Heart right ventricle (tissue), 16 donors: ENCODE measurements around the gene ZNF230. TPM values are rescaled to one million over a fixed set of nuclear protein-coding genes. Genes with fewer than 3 reads are reported as not detected.

Experiments
- ATAC-seq, 8 donors: fragments of 200-7000 bp; cut with Tn5 transposase; one replicate each; pipeline ENCODE4 v1.9.1; 2020; ENCODE audit warnings: mild to moderate bottlenecking in 8 of 8, moderate library complexity in 8 of 8, moderate number of reproducible peaks in 1 of 8
- DNase-seq, 2 donors: peaks; one replicate each; pipeline ENCODE4 v3.0.0-alpha.2; 2020
- H3K27ac ChIP-seq, 10 donors: fragments of 200-600 bp; sonication (generic) in 2 of 10; one replicate each; pipeline versions ENCODE4 v1.5.0 to v1.8.0; 2020 to 2022; ENCODE audit warnings: mild to moderate bottlenecking in 3 of 10
- H3K27me3 ChIP-seq, 7 donors: fragments of 200-600 bp; one replicate each; pipeline ENCODE4 v1.8.0; 2021 to 2022; ENCODE audit warnings: mild to moderate bottlenecking in 2 of 7
- H3K36me3 ChIP-seq, 9 donors: fragments of 200-600 bp; sonication (generic) in 1 of 9; one replicate each; pipeline versions ENCODE4 v1.5.0 to v1.8.0; 2020 to 2022; ENCODE audit warnings: mild to moderate bottlenecking in 2 of 9
- H3K4me1 ChIP-seq, 9 donors: fragments of 200-600 bp; sonication (generic) in 1 of 9; one replicate each; pipeline versions ENCODE4 v1.5.0 to v1.8.0; 2020 to 2022; ENCODE audit warnings: mild to moderate bottlenecking in 4 of 9
- H3K4me3 ChIP-seq, 10 donors: fragments of 200-600 bp; sonication (generic) in 2 of 10; one replicate each; pipeline versions ENCODE4 v1.5.0 to v1.8.0; 2020 to 2022; ENCODE audit warnings: mild to moderate bottlenecking in 7 of 10, moderate library complexity in 2 of 10
- H3K9me3 ChIP-seq, 11 donors: fragments of 200-600 bp in 10 of 11; sonication (generic) in 2 of 11; one replicate each; pipeline versions ENCODE4 v1.5.0 to v1.8.0; 2013 to 2022; ENCODE audit warnings: mild to moderate bottlenecking in 2 of 11, control low read depth in 1 of 11, moderate library complexity in 1 of 11
- WGBS, 2 donors: extraction: QIAGEN DNeasy Blood & Tissue Kit; methylation state at CpG; one replicate each; pipeline ENCODE4 v1.1.7; 2013; ENCODE audit warnings: inconsistent platforms in 1 of 2; 5-methylcytosine and 5-hydroxymethylcytosine counted together
- intact Hi-C, 10 donors: fragments of 100-400 bp; cut with DNase I; formaldehyde crosslinking; loops; one replicate each; pipeline versions ENCODE4 v1.11.1 to v1.14.2; 2022
- polyA plus RNA-seq, 2 donors: library from polyadenylated mRNA; stranded (reverse); fragments of 200-250 nt; gene quantifications; one replicate each; pipeline ENCODE4 v1.2.3, GENCODE V29; 2013
- total RNA-seq, 10 donors: library from RNA; stranded (reverse); fragmentation: NEBNext Ultra II Directional in 3 of 10; extraction: Animal tissue kit (Norgen Biotek cat#: 25700) in 3 of 10; gene quantifications; one replicate each; pipeline versions ENCODE4 v1.2.1 to v1.2.4, GENCODE V29; 2021 to 2023
- TF ChIP-seq, protein P1 (sequence below), 9 donors: fragments of 200-600 bp; sonication (generic) in 2 of 9; IDR thresholded peaks; one replicate each; pipeline versions ENCODE4 v1.5.0 to v1.8.0; 2021 to 2022; ENCODE audit warnings: antibody characterized with exemption in 9 of 9, mild to moderate bottlenecking in 5 of 9, moderate library complexity in 1 of 9
- donor health status: Arrhythmogenic right ventricular cardiomyopathy.
- donor health status: ischemic (EF 13 %, LVEDD 7.1; RV severe dilation, severe dysfunction).
- donor health status: healthy with polysubstance abuse.
- donor health status: DM: no; HTN: yes; CAD: no.
- donor health status: DM: no; HTN: no; CAD: no.
- donor health status: ischemic (EF 25% LVEDD 6.9; RV normal size, moderate dysfunction).
- donor health status: ischemic (EF 25% LVEDD 5.7; RV mildly dilated, moderate dysfunction).
- donor health status: healthy.
- donor health status: DM: yes; HTN: yes; CAD: no.
- donor health status: Ischemic cardiomyopathy.
- donor health status: ischemic (EF 35%, LVEDD 5.7; RV mildly dilated, moderate dysfunction).
- donor health status: nonischemic (EF 11% LVEDD 7.7; RV severe dilation, severe dysfunction).
- donor health status: DM: yes; HTN: yes; CAD: no.
- donor health status: PGD.
- donor health status: ischemic (EF 29% LVEDD 5.4; RV normal size, mild dysfunction).
- donor health status: nonischemic (EF 23%, LVEDD 6.1; RV moderate dilation, normal function).

The ZNF230 gene
- total and polyA plus RNA-seq, 12 donors = 1.4 to 4.3 (median 3.4) TPM

- intact Hi-C loops = loop anchor here in 3 of 10 donors (10.0 kb wide), 3 partner anchors 71 to 349 kb away; partner anchors contain the start of genes ZNF112 (in 1 of the 3), ZNF225 (in 1 of the 3) and ZNF45 (in 1 of the 3)
- ATAC-seq = no peak
- WGBS, 2 donors = 92 to 96% methylated on average over 1 of the region's 1 CpG
- peaks cover 0 to 31% (median 17%) of the 10 kb centered on the region in 9 donors for H3K4me1 ChIP-seq
- no peak overlapping the region for H3K27ac ChIP-seq
- TF ChIP-seq, protein P1, sequence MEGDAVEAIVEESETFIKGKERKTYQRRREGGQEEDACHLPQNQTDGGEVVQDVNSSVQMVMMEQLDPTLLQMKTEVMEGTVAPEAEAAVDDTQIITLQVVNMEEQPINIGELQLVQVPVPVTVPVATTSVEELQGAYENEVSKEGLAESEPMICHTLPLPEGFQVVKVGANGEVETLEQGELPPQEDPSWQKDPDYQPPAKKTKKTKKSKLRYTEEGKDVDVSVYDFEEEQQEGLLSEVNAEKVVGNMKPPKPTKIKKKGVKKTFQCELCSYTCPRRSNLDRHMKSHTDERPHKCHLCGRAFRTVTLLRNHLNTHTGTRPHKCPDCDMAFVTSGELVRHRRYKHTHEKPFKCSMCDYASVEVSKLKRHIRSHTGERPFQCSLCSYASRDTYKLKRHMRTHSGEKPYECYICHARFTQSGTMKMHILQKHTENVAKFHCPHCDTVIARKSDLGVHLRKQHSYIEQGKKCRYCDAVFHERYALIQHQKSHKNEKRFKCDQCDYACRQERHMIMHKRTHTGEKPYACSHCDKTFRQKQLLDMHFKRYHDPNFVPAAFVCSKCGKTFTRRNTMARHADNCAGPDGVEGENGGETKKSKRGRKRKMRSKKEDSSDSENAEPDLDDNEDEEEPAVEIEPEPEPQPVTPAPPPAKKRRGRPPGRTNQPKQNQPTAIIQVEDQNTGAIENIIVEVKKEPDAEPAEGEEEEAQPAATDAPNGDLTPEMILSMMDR (IDR thresholded peaks at IDR 0.05) = no peak
- H3K9me3 ChIP-seq = peaks cover 0 to 65% (median 23%) of the 10 kb centered on the region in 11 donors
- no peaks in the 10 kb centered on the region for H3K27me3 ChIP-seq
- no peak for DNase-seq
- peaks cover 15 to 55% (median 43%) of the 10 kb centered on the region in 9 donors for H3K36me3 ChIP-seq
- no peak overlapping the region for H3K4me3 ChIP-seq
Measured at GRCh38 chr19:44005973-44006372, 3.2 kb downstream of the ZNF230 start.

GRCh38 chr19:44007473-44007872 is 4.7 kb downstream of the ZNF230 start:
- no peak for ATAC-seq

DNA sequence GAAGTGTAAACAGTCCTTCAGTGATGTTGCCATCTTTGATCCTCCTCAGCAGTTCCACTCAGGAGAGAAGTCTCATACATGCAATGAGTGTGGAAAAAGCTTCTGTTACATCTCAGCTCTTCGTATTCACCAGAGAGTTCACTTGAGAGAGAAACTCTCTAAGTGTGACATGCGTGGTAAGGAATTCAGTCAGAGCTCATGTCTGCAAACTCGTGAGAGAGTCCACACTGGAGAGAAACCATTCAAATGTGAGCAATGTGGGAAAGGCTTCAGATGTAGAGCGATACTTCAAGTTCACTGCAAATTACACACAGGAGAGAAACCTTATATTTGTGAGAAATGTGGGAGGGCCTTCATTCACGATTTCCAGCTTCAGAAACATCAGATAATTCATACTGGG is 7.7 kb downstream of the ZNF230 start:
- Histone ChIP-seq H3K4me1 (peaks cover 0 to 8% (median 0%) of the 10 kb centered on the region in 9 donors), H3K36me3 (peaks cover 23 to 77% (median 58%) of the 10 kb centered on the region in 9 donors), H3K27me3 (no peaks in the 10 kb centered on the region), H3K9me3 (peaks cover 0 to 100% (median 52%) of the 10 kb centered on the region in 11 donors), H3K27ac (no peak overlapping the region), H3K4me3 (no peak overlapping the region)
- ATAC-seq (no peak), DNase-seq (no peak)
- TF ChIP-seq, protein P1 (IDR thresholded peaks at IDR 0.05) = no peak
- intact Hi-C loops = no loop called here
- WGBS, 2 donors = 95 to 96% methylated on average over 5 of the region's 5 CpGs

More at GRCh38 chr19:44007473-44007872, 4.7 kb downstream of the ZNF230 start:
- Histone ChIP-seq H3K36me3 (peaks cover 23 to 70% (median 58%) of the 10 kb centered on the region in 9 donors), H3K27ac (no peak overlapping the region), H3K9me3 (peaks cover 0 to 77% (median 38%) of the 10 kb centered on the region in 11 donors), H3K4me3 (no peak overlapping the region), H3K4me1 (peaks cover 0 to 25% (median 10%) of the 10 kb centered on the region in 9 donors), H3K27me3 (no peaks in the 10 kb centered on the region)
- WGBS, 2 donors = 97 to 98% methylated on average over 6 of the region's 6 CpGs
- no peak for DNase-seq
- intact Hi-C loops = loop anchor here in 3 of 10 donors (10.0 kb wide), 3 partner anchors 73 to 347 kb away; partner anchors contain the start of genes ZNF112 (in 1 of the 3), ZNF225 (in 1 of the 3) and ZNF45 (in 1 of the 3)
- TF ChIP-seq, protein P1 (IDR thresholded peaks at IDR 0.05) = no peak

DNA sequence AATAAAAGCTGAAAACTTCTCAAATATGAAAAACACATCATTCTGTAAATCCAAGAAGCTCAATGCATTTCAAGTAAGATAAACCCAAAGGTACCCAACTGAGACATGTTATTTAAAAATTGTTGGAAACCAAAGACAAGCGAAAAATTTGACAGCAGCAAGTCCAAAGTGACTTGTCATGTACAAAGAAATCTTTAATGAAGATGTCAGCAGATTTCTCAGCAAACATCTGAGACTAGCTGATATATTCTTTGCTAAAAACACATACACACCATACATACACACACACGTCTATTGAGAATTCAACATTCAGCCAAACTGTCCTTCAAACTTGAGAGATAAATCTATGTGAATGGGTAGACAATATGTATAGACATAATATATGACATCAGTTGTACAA is 16.7 kb downstream of the ZNF230 start:
- Histone ChIP-seq H3K27ac (no peak overlapping the region), H3K9me3 (peaks cover 0 to 47% (median 7%) of the 10 kb centered on the region in 11 donors), H3K27me3 (no peaks in the 10 kb centered on the region), H3K4me1 (peaks cover 0 to 1% (median 0%) of the 10 kb centered on the region in 9 donors), H3K4me3 (no peak overlapping the region), H3K36me3 (no peaks in the 10 kb centered on the region)
- ATAC-seq = no peak
- TF ChIP-seq, protein P1 (IDR thresholded peaks at IDR 0.05) = no peak
- no peak for DNase-seq
- 41 to 42% methylated on average over 2 of the region's 2 CpGs for WGBS, 2 donors
- intact Hi-C loops = no loop called here
